Breast epithelium (tissue), 4 donors: ENCODE measurements around the gene SH3BP1. TPM values are rescaled to one million over a fixed set of nuclear protein-coding genes. Genes with fewer than 3 reads are reported as not detected.
"Not testable (repeated sequence)": the region's sequence is repeated elsewhere in the genome, so short reads cannot be mapped to it uniquely, and the experiment has no call there.

Experiments used
- DNase-seq, 2 donors: peaks; one replicate each; pipeline ENCODE4 v3.0.0-alpha.2; 2019; ENCODE audit warnings: low spot score in 2 of 2
- H3K27ac ChIP-seq, 2 donors: fragments of 200-600 bp; sonication (generic) in 1 of 2; one replicate each; pipeline ENCODE4 v1.5.1; 2016 to 2019; ENCODE audit warnings: mild to moderate bottlenecking in 1 of 2
- H3K27me3 ChIP-seq, 2 donors: fragments of 200-600 bp; sonication (generic) in 1 of 2; one replicate each; pipeline versions ENCODE4 v1.5.1 to v1.6.0; 2017 to 2019; ENCODE audit warnings: control low read depth in 1 of 2, mild to moderate bottlenecking in 1 of 2
- H3K36me3 ChIP-seq: fragments of 200-600 bp; one replicate; pipeline ENCODE4 v1.5.1; 2019
- H3K4me1 ChIP-seq, 2 donors: fragments of 200-600 bp; sonication (generic); one replicate each; pipeline ENCODE4 v1.5.1; 2016 to 2019; ENCODE audit warnings: control low read depth in 1 of 2
- H3K4me3 ChIP-seq, 3 donors: fragments of 200-600 bp; sonication (generic); 1 replicate in 2 of 3; 2 replicates in 1 of 3; pipeline ENCODE4 v1.5.1; 2016 to 2019; ENCODE audit warnings: mild to moderate bottlenecking in 3 of 3, moderate library complexity in 2 of 3
- H3K9me3 ChIP-seq, 2 donors: fragments of 200-600 bp; sonication (generic) in 1 of 2; one replicate each; pipeline ENCODE4 v1.5.1; 2016 to 2019; ENCODE audit warnings: control low read depth in 1 of 2
- POLR2A ChIP-seq: fragments of 450-650 bp; IDR thresholded peaks from one replicate; pipeline ENCODE4 v1.6.1; 2016; ENCODE audit warnings: antibody characterized with exemption, mild to moderate bottlenecking, moderate library complexity
- POLR2AphosphoS5 ChIP-seq, 3 donors: sonication (generic); formaldehyde crosslinking; IDR thresholded peaks; one replicate each; pipeline ENCODE4 v1.6.1; 2017; ENCODE audit warnings: antibody characterized with exemption in 3 of 3
- intact Hi-C: fragments of 100-400 bp; cut with DNase I; formaldehyde crosslinking; loops from one replicate; pipeline ENCODE4 v1.15.1; 2023; ENCODE audit warnings: low total_unique reads
- total RNA-seq, 3 donors: library from RNA; depleted of rRNA; stranded (reverse); fragments of >200 nt; gene quantifications; one replicate each; pipeline ENCODE4 v1.1.0, GENCODE V29; 2016
- TF ChIP-seq, protein P1 (sequence below), 3 donors: fragments of 450-650 bp; IDR thresholded peaks; one replicate each; pipeline ENCODE4 v1.5.1; 2016 to 2017; ENCODE audit warnings: antibody characterized with exemption in 3 of 3, mild to moderate bottlenecking in 3 of 3, moderate library complexity in 3 of 3

Gene SH3BP1, protein sequence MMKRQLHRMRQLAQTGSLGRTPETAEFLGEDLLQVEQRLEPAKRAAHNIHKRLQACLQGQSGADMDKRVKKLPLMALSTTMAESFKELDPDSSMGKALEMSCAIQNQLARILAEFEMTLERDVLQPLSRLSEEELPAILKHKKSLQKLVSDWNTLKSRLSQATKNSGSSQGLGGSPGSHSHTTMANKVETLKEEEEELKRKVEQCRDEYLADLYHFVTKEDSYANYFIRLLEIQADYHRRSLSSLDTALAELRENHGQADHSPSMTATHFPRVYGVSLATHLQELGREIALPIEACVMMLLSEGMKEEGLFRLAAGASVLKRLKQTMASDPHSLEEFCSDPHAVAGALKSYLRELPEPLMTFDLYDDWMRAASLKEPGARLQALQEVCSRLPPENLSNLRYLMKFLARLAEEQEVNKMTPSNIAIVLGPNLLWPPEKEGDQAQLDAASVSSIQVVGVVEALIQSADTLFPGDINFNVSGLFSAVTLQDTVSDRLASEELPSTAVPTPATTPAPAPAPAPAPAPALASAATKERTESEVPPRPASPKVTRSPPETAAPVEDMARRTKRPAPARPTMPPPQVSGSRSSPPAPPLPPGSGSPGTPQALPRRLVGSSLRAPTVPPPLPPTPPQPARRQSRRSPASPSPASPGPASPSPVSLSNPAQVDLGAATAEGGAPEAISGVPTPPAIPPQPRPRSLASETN
- total RNA-seq = 1 to 10 TPM; 3.8 to 8.8 (median 7.3) TPM

DNA sequence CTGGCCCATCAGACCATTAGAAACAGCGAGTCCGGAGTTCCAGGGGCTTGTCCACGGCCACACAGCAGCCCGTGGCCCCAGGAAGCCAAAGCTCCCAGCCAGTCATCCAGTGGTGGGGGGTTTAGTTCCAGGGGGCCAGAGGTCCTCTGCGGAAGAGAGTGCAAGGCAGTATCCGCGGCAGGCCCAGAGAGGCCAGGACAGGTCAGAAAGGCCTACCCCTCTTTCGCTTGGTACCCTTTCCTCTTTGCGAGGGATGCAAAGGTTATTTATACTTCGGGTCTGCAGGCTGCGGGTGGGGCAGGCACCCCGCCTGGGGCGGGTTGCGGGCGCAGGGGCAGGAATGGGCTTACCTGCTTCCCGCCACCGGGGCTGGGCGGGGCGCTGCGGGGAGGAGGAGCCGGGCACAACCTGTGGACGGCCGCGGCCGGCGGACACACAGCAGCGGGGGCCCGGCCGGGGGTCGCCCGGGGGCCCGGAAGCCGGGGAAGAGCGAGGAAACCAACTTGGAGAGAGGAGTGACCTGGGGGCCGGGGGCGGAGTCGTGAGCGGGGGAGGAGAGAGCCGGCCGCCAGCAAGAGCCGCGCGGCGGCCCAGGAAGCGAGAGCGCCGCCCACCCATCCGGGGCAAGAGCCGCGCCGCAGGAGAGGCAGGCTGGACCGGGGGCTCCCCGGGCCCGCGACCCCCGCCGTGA, at the start of gene SH3BP1:
Gene SH3BP1, plus strand, starts transcription at position 600 of the 691 bp plus-strand sequence. CDS start 119 bp downstream, outside the sequence.
- DNase-seq = no peak
- H3K27ac ChIP-seq = peak within 1 kb of the TSS; percentile 75 to 91
- TF ChIP-seq POLR2AphosphoS5 (IDR thresholded peaks at IDR 0.05) (no peak), POLR2A (no peak)
- TF ChIP-seq, protein P1, sequence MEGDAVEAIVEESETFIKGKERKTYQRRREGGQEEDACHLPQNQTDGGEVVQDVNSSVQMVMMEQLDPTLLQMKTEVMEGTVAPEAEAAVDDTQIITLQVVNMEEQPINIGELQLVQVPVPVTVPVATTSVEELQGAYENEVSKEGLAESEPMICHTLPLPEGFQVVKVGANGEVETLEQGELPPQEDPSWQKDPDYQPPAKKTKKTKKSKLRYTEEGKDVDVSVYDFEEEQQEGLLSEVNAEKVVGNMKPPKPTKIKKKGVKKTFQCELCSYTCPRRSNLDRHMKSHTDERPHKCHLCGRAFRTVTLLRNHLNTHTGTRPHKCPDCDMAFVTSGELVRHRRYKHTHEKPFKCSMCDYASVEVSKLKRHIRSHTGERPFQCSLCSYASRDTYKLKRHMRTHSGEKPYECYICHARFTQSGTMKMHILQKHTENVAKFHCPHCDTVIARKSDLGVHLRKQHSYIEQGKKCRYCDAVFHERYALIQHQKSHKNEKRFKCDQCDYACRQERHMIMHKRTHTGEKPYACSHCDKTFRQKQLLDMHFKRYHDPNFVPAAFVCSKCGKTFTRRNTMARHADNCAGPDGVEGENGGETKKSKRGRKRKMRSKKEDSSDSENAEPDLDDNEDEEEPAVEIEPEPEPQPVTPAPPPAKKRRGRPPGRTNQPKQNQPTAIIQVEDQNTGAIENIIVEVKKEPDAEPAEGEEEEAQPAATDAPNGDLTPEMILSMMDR (IDR thresholded peaks at IDR 0.05) = no peak
- intact Hi-C loops = no loop called here
- H3K4me3 ChIP-seq = peak within 1 kb of the TSS; percentile 52 to 97 (median 79)
- H3K27me3 ChIP-seq = no peaks in the 10 kb centered on the region
- peaks cover 19 to 20% of the 10 kb centered on the region in 2 donors for H3K4me1 ChIP-seq
- H3K36me3 ChIP-seq = no peaks in the 10 kb centered on the region
- no peaks in the 10 kb centered on the region for H3K9me3 ChIP-seq

DNA sequence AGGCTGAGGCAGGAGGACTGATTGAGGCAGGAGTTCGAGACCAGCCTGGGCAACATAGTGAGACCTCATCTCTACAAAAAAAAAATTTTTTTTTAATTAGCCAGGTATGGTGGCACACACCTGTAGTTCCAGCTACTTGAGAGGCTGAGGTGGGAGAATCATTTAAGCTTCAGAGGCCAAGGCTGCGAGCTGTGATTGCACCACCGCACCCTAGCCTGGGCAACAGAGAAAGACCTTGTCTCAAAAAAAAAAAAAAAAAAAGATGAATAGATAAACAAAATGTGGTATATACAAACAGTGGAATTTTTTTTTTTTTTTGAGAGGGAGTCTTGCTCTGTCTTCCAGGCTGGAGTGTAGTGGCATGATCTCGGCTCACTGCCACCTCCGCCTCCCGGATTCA, 48.4 kb upstream of the SH3BP1 start:
- DNase-seq, H3K36me3 ChIP-seq, H3K27me3 ChIP-seq, H3K4me3 ChIP-seq, H3K4me1 ChIP-seq, H3K27ac ChIP-seq, H3K9me3 ChIP-seq: not testable (repeated sequence)
- intact Hi-C loops = loop anchor here (10.0 kb wide), 1 partner anchor 46 kb away; no protein-coding TSS in a partner anchor

DNA sequence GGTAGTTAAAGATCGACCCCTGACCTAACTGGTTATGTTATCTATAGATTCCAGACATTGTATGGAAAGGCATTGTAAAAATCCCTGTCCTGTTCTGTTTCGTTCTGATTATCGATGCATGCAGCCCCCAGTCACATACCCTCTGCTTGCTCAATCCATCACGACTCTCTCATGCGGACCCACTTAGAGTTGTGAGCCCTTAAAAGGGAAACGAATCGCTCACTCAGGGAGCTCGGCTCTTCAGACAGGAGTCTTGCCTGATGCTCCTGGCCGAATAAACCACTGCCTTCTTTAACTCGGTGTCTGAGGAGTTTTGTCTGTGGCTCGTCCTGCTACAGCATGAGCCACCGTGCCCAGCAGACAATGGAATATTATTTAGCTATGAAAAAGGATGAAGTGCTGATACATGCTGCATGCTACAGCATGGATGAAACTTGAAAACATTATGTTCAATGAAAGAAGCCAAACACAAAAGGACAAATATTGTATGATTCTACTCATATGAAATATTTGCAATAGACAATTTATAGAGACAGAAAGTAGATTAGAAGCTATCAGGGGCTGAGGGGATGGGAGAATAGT, 47.6 kb upstream of the SH3BP1 start:
- Histone ChIP-seq H3K9me3 (no peaks in the 10 kb centered on the region), H3K27me3 (no peaks in the 10 kb centered on the region), H3K4me1 (no peaks in the 10 kb centered on the region), H3K27ac (peak overlapping the region in 1 of 2 donors; percentile 30), H3K4me3 (peak overlapping the region in 2 of 3 donors; percentile 0 to 19), H3K36me3 (no peaks in the 10 kb centered on the region)
- TF ChIP-seq, protein P1 (IDR thresholded peaks at IDR 0.05) = no peak
- no peak for TF ChIP-seq POLR2A
- no peak for TF ChIP-seq POLR2AphosphoS5 (IDR thresholded peaks at IDR 0.05)
- intact Hi-C loops = loop anchor here (10.0 kb wide), 1 partner anchor 47 kb away; no protein-coding TSS in a partner anchor
- DNase-seq = no peak

DNA sequence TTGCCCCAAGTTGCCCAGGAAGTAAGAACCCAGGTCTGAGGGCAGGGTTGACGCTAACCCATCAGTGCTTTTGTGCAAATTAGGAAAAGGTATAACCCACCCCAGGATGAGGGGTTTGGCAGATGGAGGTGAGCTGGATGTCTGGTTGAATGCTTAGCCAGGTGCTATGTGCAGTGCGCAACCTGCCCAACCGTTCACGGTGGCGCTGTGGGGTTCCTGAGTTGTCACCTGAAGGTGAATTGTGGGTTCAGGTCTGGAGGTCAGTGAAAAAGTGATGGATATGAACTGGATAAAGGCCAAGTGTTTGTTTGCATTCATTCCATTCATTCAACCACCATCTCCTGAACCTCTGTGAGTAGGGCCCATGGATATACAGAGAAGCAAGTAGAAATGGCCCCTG, 45.2 kb upstream of the SH3BP1 start:
- intact Hi-C loops = loop anchor here (10.0 kb wide), 1 partner anchor 49 kb away; no protein-coding TSS in a partner anchor
- H3K4me3 ChIP-seq = no peak overlapping the region
- H3K4me1 ChIP-seq = no peaks in the 10 kb centered on the region
- no peaks in the 10 kb centered on the region for H3K27me3 ChIP-seq
- TF ChIP-seq POLR2A (no peak), POLR2AphosphoS5 (IDR thresholded peaks at IDR 0.05) (no peak)
- peak overlapping the region in 1 of 2 donors; percentile 21 for H3K27ac ChIP-seq
- H3K9me3 ChIP-seq = no peaks in the 10 kb centered on the region
- no peak for DNase-seq
- H3K36me3 ChIP-seq = no peaks in the 10 kb centered on the region

DNA sequence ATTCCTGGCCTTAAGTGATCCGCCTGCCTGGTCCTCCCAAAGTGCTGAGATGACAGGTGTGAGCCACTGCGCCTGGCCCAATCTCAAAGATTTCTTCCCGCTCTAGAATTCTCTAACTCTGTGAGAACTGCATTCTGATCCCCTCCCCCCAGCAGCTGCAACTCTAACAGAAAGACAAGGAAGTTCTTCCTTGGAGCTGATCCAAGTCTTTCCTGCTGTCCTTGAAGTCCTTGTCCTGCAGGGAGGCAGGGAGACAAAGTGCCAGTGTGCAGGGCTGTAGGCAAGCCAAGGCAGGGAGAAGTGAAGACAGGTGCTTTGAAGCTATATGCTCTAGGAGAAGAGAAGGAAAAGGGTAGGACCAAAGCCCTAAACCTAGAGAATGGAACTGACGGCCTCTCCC, 40.3 kb upstream of the SH3BP1 start:
- peak in 1 of 2 donors; percentile 70 for DNase-seq
- H3K36me3 ChIP-seq = no peaks in the 10 kb centered on the region
- no peak overlapping the region for H3K4me3 ChIP-seq
- intact Hi-C loops = loop anchor here (10.0 kb wide), 1 partner anchor 54 kb away; no protein-coding TSS in a partner anchor
- H3K27ac ChIP-seq = peak overlapping the region in 1 of 2 donors; percentile 60
- H3K9me3 ChIP-seq = no peaks in the 10 kb centered on the region
- TF ChIP-seq POLR2AphosphoS5 (IDR thresholded peaks at IDR 0.05) (no peak), POLR2A (no peak)
- TF ChIP-seq, protein P1 (IDR thresholded peaks at IDR 0.05) = no peak
- no peaks in the 10 kb centered on the region for H3K27me3 ChIP-seq
- H3K4me1 ChIP-seq = no peaks in the 10 kb centered on the region
